GM12878 (cell line): ENCODE results near the gene ZMYND10. TPM values are rescaled to one million over a fixed set of nuclear protein-coding genes. Genes with fewer than 3 reads are reported as not detected.

Source experiments
- BHLHE40 ChIP-seq, 2 experiments: fragments of 450-650 bp in 1 of 2; IDR thresholded peaks; 2 replicates each; pipeline ENCODE4 v1.6.1; 2011 to 2017; ENCODE audit warnings: low read depth in 2 of 2, borderline replicate concordance in 1 of 2, improper control_type of control experiment in 1 of 2, low read length in 1 of 2, mild to moderate bottlenecking in 1 of 2
- BRCA1 ChIP-seq: IDR thresholded peaks from 2 replicates; pipeline ENCODE4 v1.6.1; 2011; ENCODE audit warnings: low read depth, low read length, improper control_type of control experiment
- CBX3 ChIP-seq: fragments of 200-600 bp; sonication (generic); IDR thresholded peaks from 2 replicates; pipeline ENCODE4 v1.6.1; 2016; ENCODE audit warnings: low read depth, borderline replicate concordance
- DPF2 ChIP-seq: fragments of 450-650 bp; IDR thresholded peaks from 2 replicates; pipeline ENCODE4 v1.6.1; 2017; ENCODE audit warnings: mild to moderate bottlenecking
- FOXM1 ChIP-seq: IDR thresholded peaks from 2 replicates; pipeline ENCODE4 v1.6.1; 2012; ENCODE audit warnings: low read depth, mild to moderate bottlenecking, inconsistent platforms, low read length, moderate library complexity
- JUND ChIP-seq: IDR thresholded peaks from 2 replicates; pipeline ENCODE4 v1.6.1; 2012; ENCODE audit warnings: low read depth, mild to moderate bottlenecking, low read length, improper control_type of control experiment, moderate library complexity
- KAT2A ChIP-seq: conservative IDR thresholded peaks from 2 replicates; pipeline ENCODE4 v1.6.1; 2011; ENCODE audit warnings: low read depth, low read length; ENCODE audit not compliant: control insufficient read depth
- MTA2 ChIP-seq: fragments of 450-650 bp; IDR thresholded peaks from 2 replicates; pipeline ENCODE4 v1.6.1; 2016; ENCODE audit warnings: low read depth, mild to moderate bottlenecking, moderate library complexity
- NR2C2 ChIP-seq: IDR thresholded peaks from 2 replicates; pipeline ENCODE4 v1.6.1; 2011; ENCODE audit warnings: borderline replicate concordance, low read depth; ENCODE audit not compliant: control insufficient read depth, insufficient read length
- NRF1 ChIP-seq: conservative IDR thresholded peaks from 2 replicates; pipeline ENCODE4 v1.6.1; 2011; ENCODE audit warnings: mild to moderate bottlenecking, low read depth, low read length, improper control_type of control experiment
- POLR2AphosphoS5 ChIP-seq: IDR thresholded peaks from 2 replicates; pipeline ENCODE4 v1.6.1; 2011; ENCODE audit warnings: mild to moderate bottlenecking, low read length, inconsistent platforms
- RBBP5 ChIP-seq: fragments of 200-600 bp; sonication (generic); conservative IDR thresholded peaks from 2 replicates; pipeline ENCODE4 v1.6.1; 2016
- SREBF2 ChIP-seq: IDR thresholded peaks from 2 replicates; pipeline ENCODE4 v1.6.1; 2012; ENCODE audit warnings: mild to moderate bottlenecking, low read length
- SRF ChIP-seq, 2 experiments: IDR thresholded peaks; 2 replicates each; pipeline ENCODE4 v1.6.1; 2011; ENCODE audit warnings: low read depth in 2 of 2, low read length in 2 of 2, mild to moderate bottlenecking in 1 of 2, moderate library complexity in 1 of 2
- TAF1 ChIP-seq: IDR thresholded peaks from 2 replicates; pipeline ENCODE4 v1.6.1; 2011; ENCODE audit warnings: mild to moderate bottlenecking, low read depth, low read length, borderline replicate concordance
- ZBED1 ChIP-seq: IDR thresholded peaks from 2 replicates; pipeline ENCODE4 v1.6.1; 2016; ENCODE audit warnings: borderline replicate concordance
- ZNF24 ChIP-seq: fragments of 450-650 bp; IDR thresholded peaks from 2 replicates; pipeline ENCODE4 v1.6.1; 2017; ENCODE audit warnings: antibody characterized with exemption, mild to moderate bottlenecking
- polyA plus RNA-seq, 11 experiments: library from polyadenylated mRNA; depleted of rRNA in 4 of 11; unstranded in 6 of 11; stranded (reverse) in 5 of 11; fragments of >200 nt; fragmentation: Nextera tagmentation in 4 of 11; fragmentation: Illumina TruSeq in 1 of 11; extraction: Ambion mirVana in 4 of 11; extraction: Trizol in 1 of 11; gene quantifications; 1 replicate in 1 of 11; 2 replicates in 10 of 11; pipeline versions ENCODE4 v1.2.1 to v1.2.3, GENCODE V29; 2011 to 2016; ENCODE audit warnings: inconsistent platforms in 2 of 11, missing spikeins in 2 of 11, low read depth in 1 of 11
- total RNA-seq, 4 experiments: library from RNA; depleted of rRNA in 3 of 4; stranded (reverse); fragments of >200 nt in 3 of 4; fragmentation: Illumina TruSeq in 1 of 4; extraction: Trizol in 1 of 4; gene quantifications; 2 replicates each; pipeline versions ENCODE4 v1.2.1 to v1.2.3, GENCODE V29; 2013 to 2021
- TF ChIP-seq, protein P1 (sequence below): fragments of 450-650 bp; IDR thresholded peaks from 2 replicates; pipeline ENCODE4 v1.6.1; 2018; ENCODE audit warnings: borderline replicate concordance, mild to moderate bottlenecking; ENCODE audit not compliant: partially characterized antibody
- TF ChIP-seq, protein P2 (sequence below): fragments of 450-650 bp; IDR thresholded peaks from 2 replicates; pipeline ENCODE4 v1.6.1; 2014; ENCODE audit warnings: mild to moderate bottlenecking
- TF ChIP-seq, protein P3 (sequence below): fragments of 450-650 bp; formaldehyde crosslinking; IDR thresholded peaks from 2 replicates; pipeline ENCODE4 v1.4.0; 2022; ENCODE audit warnings: mild to moderate bottlenecking, moderate library complexity
- TF ChIP-seq, protein P4 (sequence below): IDR thresholded peaks from 2 replicates; pipeline ENCODE4 v1.6.1; 2011; ENCODE audit warnings: low read depth, low read length, improper control_type of control experiment, borderline replicate concordance

The ZMYND10 gene
- total and polyA plus RNA-seq, 10 of the 15 experiments (the other 5 are each of a cell fraction or from before 2014, with no cell fraction given) = 0.11 to 1.0 (median 0.37) TPM

DNA sequence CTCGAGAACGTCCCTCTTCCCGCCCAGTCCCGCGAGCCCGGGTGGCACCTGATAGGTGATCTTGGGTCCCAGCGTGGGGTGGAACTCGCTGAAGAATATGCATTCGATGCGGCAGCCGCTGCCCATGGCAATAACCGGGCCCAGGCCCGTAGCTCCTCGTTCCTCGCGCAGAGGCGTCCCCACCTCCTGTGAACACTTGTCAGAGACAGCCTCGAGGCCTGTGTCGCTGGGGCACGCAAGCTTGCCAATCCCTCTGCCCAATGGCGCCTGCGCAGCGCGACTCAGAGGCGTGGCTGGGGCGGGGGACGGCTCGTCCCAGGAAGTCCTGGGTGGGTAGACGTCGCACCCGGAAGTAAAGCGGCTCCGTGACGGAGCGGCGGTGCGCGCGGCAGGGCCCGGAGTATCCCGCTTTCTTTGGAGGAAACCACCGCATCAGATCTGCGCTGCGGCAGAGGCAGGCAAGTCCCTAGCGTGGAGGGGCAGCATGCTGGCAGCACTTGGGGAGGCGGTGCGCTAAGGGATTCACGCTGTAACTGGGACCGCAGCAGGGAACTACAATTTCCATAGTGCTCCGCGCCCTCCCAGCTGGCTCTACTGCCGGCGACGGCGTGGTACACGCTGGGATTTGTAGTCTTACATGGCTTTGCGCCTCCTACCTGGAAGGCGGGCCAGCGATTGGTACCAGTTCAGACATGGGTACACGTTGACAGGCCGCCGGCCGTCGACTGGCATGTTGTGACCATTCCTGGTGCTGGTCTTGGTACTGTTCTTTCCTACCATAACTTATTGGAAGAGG, 5.2 kb upstream of the ZMYND10 start, which contains the start of the genes CYB561D2 and NPRL2 (continued):
- TF ChIP-seq, protein P1, sequence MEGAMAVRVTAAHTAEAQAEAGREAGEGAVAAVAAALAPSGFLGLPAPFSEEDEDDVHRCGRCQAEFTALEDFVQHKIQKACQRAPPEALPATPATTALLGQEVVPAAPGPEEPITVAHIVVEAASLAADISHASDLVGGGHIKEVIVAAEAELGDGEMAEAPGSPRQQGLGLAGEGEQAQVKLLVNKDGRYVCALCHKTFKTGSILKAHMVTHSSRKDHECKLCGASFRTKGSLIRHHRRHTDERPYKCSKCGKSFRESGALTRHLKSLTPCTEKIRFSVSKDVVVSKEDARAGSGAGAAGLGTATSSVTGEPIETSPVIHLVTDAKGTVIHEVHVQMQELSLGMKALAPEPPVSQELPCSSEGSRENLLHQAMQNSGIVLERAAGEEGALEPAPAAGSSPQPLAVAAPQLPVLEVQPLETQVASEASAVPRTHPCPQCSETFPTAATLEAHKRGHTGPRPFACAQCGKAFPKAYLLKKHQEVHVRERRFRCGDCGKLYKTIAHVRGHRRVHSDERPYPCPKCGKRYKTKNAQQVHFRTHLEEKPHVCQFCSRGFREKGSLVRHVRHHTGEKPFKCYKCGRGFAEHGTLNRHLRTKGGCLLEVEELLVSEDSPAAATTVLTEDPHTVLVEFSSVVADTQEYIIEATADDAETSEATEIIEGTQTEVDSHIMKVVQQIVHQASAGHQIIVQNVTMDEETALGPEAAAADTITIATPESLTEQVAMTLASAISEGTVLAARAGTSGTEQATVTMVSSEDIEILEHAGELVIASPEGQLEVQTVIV = peak; percentile 94
- TF ChIP-seq SRF (IDR thresholded peaks at IDR 0.05; ENCODE audit: low read depth in 2 of 2, low read length in 2 of 2) = peak in 1 of 2 experiments; percentile 78; a peak in 2 of 4 replicates
- TF ChIP-seq, protein P2, sequence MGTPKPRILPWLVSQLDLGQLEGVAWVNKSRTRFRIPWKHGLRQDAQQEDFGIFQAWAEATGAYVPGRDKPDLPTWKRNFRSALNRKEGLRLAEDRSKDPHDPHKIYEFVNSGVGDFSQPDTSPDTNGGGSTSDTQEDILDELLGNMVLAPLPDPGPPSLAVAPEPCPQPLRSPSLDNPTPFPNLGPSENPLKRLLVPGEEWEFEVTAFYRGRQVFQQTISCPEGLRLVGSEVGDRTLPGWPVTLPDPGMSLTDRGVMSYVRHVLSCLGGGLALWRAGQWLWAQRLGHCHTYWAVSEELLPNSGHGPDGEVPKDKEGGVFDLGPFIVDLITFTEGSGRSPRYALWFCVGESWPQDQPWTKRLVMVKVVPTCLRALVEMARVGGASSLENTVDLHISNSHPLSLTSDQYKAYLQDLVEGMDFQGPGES = no peak
- peak; percentile 48; the same call in 1 of the 2 replicates for TF ChIP-seq MTA2
- 0 out of 2 replicates have a peak, but pooled peaks have one; percentile 28 for TF ChIP-seq DPF2
- TF ChIP-seq TAF1 = peak; percentile 64; the same call in 1 of the 2 replicates
- TF ChIP-seq, protein P3, sequence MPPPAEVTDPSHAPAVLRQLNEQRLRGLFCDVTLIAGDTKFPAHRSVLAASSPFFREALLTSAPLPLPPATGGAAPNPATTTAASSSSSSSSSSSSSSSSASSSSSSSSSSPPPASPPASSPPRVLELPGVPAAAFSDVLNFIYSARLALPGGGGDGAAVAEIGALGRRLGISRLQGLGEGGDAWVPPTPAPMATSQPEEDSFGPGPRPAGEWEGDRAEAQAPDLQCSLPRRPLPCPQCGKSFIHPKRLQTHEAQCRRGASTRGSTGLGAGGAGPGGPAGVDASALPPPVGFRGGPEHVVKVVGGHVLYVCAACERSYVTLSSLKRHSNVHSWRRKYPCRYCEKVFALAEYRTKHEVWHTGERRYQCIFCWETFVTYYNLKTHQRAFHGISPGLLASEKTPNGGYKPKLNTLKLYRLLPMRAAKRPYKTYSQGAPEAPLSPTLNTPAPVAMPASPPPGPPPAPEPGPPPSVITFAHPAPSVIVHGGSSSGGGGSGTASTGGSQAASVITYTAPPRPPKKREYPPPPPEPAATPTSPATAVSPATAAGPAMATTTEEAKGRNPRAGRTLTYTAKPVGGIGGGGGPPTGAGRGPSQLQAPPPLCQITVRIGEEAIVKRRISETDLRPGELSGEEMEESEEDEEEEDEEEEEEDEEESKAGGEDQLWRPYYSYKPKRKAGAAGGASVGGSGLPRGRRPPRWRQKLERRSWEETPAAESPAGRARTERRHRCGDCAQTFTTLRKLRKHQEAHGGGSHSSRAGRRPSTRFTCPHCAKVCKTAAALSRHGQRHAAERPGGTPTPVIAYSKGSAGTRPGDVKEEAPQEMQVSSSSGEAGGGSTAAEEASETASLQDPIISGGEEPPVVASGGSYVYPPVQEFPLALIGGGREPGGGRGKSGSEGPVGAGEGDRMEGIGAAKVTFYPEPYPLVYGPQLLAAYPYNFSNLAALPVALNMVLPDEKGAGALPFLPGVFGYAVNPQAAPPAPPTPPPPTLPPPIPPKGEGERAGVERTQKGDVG = no peak
- TF ChIP-seq KAT2A = no peak
- no peak for TF ChIP-seq RBBP5
- TF ChIP-seq FOXM1 = no peak
- TF ChIP-seq ZNF24 = no peak
- TF ChIP-seq, protein P4, sequence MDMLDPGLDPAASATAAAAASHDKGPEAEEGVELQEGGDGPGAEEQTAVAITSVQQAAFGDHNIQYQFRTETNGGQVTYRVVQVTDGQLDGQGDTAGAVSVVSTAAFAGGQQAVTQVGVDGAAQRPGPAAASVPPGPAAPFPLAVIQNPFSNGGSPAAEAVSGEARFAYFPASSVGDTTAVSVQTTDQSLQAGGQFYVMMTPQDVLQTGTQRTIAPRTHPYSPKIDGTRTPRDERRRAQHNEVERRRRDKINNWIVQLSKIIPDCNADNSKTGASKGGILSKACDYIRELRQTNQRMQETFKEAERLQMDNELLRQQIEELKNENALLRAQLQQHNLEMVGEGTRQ = no peak
- no peak for TF ChIP-seq NR2C2
- no peak for TF ChIP-seq CBX3
- no peak for TF ChIP-seq JUND
- 0 out of 2 replicates have a peak, but pooled peaks have one; percentile 12 for TF ChIP-seq SREBF2
- TF ChIP-seq POLR2AphosphoS5 = peak; percentile 92
- peak; percentile 83 for TF ChIP-seq NRF1
- TF ChIP-seq BRCA1 = no peak
- TF ChIP-seq BHLHE40 (IDR thresholded peaks at IDR 0.05; ENCODE audit: borderline replicate concordance in 1 of 2, low read depth in 2 of 2, low read length in 1 of 2) = peak in 1 of 2 experiments; percentile 27; a peak in 1 of 4 replicates
- TF ChIP-seq ZBED1 = no peak
